Measurements from ENCODE around the gene RBBP8NL. TPM values are rescaled to one million over a fixed set of nuclear protein-coding genes. Genes with fewer than 3 reads are reported as not detected.

RBBP8NL gene
- total and polyA plus RNA-seq, 2 donors (not counting 3 experiments of a cell fraction or from before 2014, with no cell fraction given), result not detected

DNA sequence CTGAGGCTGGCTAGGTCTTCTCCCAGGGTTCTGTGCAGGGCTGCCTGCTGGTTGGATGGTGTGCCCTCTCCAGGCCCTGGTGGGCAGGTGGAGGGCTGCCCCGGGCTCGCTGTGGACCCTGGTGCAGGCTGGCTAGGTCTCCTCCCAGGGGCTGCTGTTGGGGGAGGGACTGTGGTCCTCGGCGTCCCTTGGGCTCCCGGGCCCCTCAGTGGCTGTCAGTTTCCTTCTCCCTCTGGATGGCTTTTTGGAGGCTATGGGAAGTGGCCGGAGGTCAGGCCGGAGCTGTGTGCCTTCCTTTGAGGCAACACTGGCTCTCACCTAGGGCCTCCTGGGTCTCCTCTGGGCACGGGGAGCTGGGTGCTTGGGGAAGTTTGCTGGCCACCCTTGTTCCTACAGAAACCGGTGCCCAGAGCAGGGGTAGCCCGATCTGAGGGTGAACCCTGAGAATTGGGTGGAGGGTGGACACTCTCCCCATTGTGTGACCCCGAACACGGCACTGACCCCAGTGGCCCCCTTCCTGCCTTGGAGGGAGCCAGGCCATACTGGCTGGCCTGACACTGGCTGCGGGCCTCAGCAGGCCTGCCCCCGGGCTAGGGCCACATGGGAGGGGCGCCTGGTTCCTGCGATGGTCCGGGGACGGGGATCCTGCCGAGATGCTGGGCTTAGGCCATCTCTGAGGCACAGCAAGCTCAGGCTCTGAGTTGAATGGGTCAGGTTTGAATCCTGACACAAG lies 16.4 kb downstream of the RBBP8NL start:
- H3K36me3 ChIP-seq (ENCODE audit: control insufficient read depth in 2 of 2, extremely low read depth in 1 of 2, insufficient read depth in 2 of 2, low read length in 2 of 2), result no peaks in the 10 kb centered on the region
- H3K9me1 ChIP-seq (replicated peaks; ENCODE audit: control insufficient read depth, extremely low read depth, insufficient read depth, low read length), result no peaks in the 10 kb centered on the region
- peaks cover 11% of the 10 kb centered on the region for H3K4me1 ChIP-seq (ENCODE audit: control insufficient read depth, extremely low read depth, insufficient read depth, low read length)
- H3K27ac ChIP-seq (ENCODE audit: insufficient read depth, low read depth, low read length), result no peak overlapping the region
- POLR2A ChIA-PET, result no interaction called here
- DNase-seq (ENCODE audit: low read depth, low spot score), result no peak
- H3K27me3 ChIP-seq (ENCODE audit: control insufficient read depth in 2 of 2, insufficient read depth in 2 of 2, low read length in 2 of 2), result no peaks in the 10 kb centered on the region
- TF ChIP-seq POLR2AphosphoS5 (IDR thresholded peaks at IDR 0.05; ENCODE audit: insufficient read depth, low read depth, low read length), result no peak
- no peak for TF ChIP-seq EZH2 (IDR thresholded peaks at IDR 0.05; ENCODE audit: borderline replicate concordance, low read depth, low read length, severe bottlenecking)
- TF ChIP-seq POLR2A (IDR thresholded peaks at IDR 0.05; ENCODE audit: low read depth, low read length), result no peak
- no peak overlapping the region for H3K9ac ChIP-seq (replicated peaks; ENCODE audit: extremely low read depth, insufficient read depth, low read length)
- no peak overlapping the region for H3K4me3 ChIP-seq (replicated peaks in 1 of 3; ENCODE audit: insufficient read depth in 1 of 3, low read depth in 1 of 3, low read length in 3 of 3)
- no peaks in the 10 kb centered on the region for H4K20me1 ChIP-seq (replicated peaks; ENCODE audit: control insufficient read depth, extremely low read depth, insufficient read depth, low read length)
- dilution Hi-C loops (cut with MboI; ENCODE audit: extremely low pct_ligation_motif_present, low sequenced_read_pairs) (no loop called here), intact Hi-C loops (cut with micrococcal nuclease) (no loop called here)
- H2AFZ ChIP-seq (ENCODE audit: low read depth, low read length), result no peak overlapping the region
- CTCF ChIA-PET, result interaction anchor here (0.6 to 2.9 kb wide), 17 partner anchors 8 to 591 kb away, joined by 3 to 32 read pairs (median 4); partner anchors contain the start of gene RBBP8NL
- no TSS peak for BruUV-seq (replicated peaks)
- H3K4me2 ChIP-seq (ENCODE audit: insufficient read depth, low read length), result no peak overlapping the region
- no peak for FAIRE-seq
- H3K79me2 ChIP-seq (ENCODE audit: control insufficient read depth, insufficient read depth, low read length), result peaks cover 7% of the 10 kb centered on the region
- no peaks in the 10 kb centered on the region for H3K9me3 ChIP-seq (replicated peaks; ENCODE audit: control insufficient read depth, insufficient read depth, low read length)

DNA sequence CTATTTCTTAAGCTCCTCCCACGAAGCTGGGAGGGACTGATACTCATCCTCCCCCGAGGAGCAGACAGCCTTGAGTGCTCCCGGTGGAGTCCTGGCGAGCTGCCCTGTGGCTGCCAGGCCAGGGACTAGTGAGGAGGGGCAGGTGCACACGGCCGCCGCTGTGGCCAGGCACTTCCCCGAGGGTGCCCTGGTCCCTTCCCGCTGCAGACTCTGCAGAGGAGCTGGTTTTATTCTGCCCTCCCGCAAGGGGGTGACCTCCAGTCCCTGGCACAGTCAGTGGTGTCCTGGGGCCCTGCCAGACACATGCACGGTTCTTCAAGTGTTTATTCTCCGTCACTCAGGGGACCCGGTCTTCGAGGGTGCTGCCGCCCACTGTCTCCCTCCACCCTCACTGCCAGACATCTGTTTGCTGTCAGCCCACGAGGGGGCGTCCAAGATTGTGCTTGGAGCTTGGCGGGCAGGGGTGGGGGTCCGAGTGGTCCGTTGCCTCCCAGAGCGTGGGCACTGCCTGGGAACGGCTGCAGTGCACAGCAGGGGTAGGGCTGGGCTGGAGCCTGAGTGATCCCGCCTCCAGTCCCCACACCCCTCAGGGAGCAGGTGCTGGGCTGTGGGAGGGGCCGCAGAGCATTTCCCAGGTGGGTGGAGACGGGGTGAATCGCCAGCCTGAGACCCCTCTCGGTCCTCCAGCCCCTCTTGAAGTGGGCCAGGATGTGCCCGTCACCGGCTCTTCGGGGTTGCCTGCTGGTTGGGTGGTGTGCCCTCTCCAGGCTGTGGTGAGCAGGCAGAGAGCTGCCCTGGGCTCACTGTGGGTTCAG lies 17.2 kb downstream of the RBBP8NL start:
- no TSS peak for BruUV-seq (replicated peaks)
- CTCF ChIA-PET, result interaction anchor here (0.6 to 2.9 kb wide), 19 partner anchors 9 to 592 kb away, joined by 3 to 32 read pairs (median 4); partner anchors contain the start of gene RBBP8NL
- dilution Hi-C loops (cut with MboI; ENCODE audit: extremely low pct_ligation_motif_present, low sequenced_read_pairs), result no loop called here

More for the DNA sequence above, 17.2 kb downstream of the RBBP8NL start:
- FAIRE-seq (no peak), DNase-seq (ENCODE audit: low read depth, low spot score) (peak; percentile 28)
- Histone ChIP-seq H2AFZ (ENCODE audit: low read depth, low read length) (no peak overlapping the region), H3K4me2 (ENCODE audit: insufficient read depth, low read length) (no peak overlapping the region), H3K79me2 (ENCODE audit: control insufficient read depth, insufficient read depth, low read length) (peaks cover 7% of the 10 kb centered on the region), H3K27me3 (ENCODE audit: control insufficient read depth in 2 of 2, insufficient read depth in 2 of 2, low read length in 2 of 2) (no peaks in the 10 kb centered on the region), H3K27ac (ENCODE audit: insufficient read depth, low read depth, low read length) (no peak overlapping the region), H3K4me1 (ENCODE audit: control insufficient read depth, extremely low read depth, insufficient read depth, low read length) (peaks cover 11% of the 10 kb centered on the region), H3K36me3 (ENCODE audit: control insufficient read depth in 2 of 2, extremely low read depth in 1 of 2, insufficient read depth in 2 of 2, low read length in 2 of 2) (no peaks in the 10 kb centered on the region), H3K4me3 (replicated peaks in 1 of 3; ENCODE audit: insufficient read depth in 1 of 3, low read depth in 1 of 3, low read length in 3 of 3) (no peak overlapping the region), H3K9me1 (replicated peaks; ENCODE audit: control insufficient read depth, extremely low read depth, insufficient read depth, low read length) (no peaks in the 10 kb centered on the region), H3K9ac (replicated peaks; ENCODE audit: extremely low read depth, insufficient read depth, low read length) (no peak overlapping the region), H3K9me3 (replicated peaks; ENCODE audit: control insufficient read depth, insufficient read depth, low read length) (no peaks in the 10 kb centered on the region), H4K20me1 (replicated peaks; ENCODE audit: control insufficient read depth, extremely low read depth, insufficient read depth, low read length) (no peaks in the 10 kb centered on the region)
- intact Hi-C loops (cut with micrococcal nuclease), result loop anchor here (5.0 kb wide), 1 partner anchor 207 kb away; no protein-coding TSS in a partner anchor
- POLR2A ChIA-PET, result no interaction called here
- TF ChIP-seq, protein P1, sequence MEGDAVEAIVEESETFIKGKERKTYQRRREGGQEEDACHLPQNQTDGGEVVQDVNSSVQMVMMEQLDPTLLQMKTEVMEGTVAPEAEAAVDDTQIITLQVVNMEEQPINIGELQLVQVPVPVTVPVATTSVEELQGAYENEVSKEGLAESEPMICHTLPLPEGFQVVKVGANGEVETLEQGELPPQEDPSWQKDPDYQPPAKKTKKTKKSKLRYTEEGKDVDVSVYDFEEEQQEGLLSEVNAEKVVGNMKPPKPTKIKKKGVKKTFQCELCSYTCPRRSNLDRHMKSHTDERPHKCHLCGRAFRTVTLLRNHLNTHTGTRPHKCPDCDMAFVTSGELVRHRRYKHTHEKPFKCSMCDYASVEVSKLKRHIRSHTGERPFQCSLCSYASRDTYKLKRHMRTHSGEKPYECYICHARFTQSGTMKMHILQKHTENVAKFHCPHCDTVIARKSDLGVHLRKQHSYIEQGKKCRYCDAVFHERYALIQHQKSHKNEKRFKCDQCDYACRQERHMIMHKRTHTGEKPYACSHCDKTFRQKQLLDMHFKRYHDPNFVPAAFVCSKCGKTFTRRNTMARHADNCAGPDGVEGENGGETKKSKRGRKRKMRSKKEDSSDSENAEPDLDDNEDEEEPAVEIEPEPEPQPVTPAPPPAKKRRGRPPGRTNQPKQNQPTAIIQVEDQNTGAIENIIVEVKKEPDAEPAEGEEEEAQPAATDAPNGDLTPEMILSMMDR (IDR thresholded peaks at IDR 0.05; ENCODE audit: extremely low read depth in 1 of 2, insufficient read depth in 1 of 2, low read depth in 1 of 2, low read length in 2 of 2), result peak; percentile 42 to 71
- TF ChIP-seq EZH2 (IDR thresholded peaks at IDR 0.05; ENCODE audit: borderline replicate concordance, low read depth, low read length, severe bottlenecking), result no peak
